GM21576 (cell line): Measurements from ENCODE around the gene PDHX.

Experiments used
- ATAC-seq: cut with Tn5 transposase; IDR thresholded peaks from one replicate; pipeline ENCODE4 v1.9.1; 2021; ENCODE audit warnings: mild to moderate bottlenecking, moderate library complexity; ENCODE audit not compliant: unreplicated experiment

Gene PDHX

GRCh38 chr11:35042913-35043312 is 126.5 kb downstream of the PDHX start:
- ATAC-seq, result no peak

DNA sequence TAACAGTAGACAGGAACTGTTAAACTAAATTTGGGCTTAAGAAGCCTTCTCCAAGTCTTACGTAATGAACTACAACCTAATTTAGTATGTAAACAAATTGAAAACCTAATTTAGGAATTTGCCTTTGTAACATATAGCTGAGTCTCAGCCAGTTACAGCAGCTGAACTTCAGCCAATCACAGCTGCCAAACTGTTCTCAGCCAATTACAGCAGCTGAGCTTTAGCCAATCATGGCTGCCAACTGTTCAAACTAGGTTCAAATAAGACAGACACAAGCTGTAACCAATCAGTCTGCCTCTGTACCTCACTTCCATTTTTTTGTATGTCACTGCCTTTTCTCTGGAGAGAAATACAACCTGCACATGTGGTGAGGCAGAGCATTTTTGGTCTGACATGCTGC is 127.5 kb downstream of the PDHX start:
- no peak for ATAC-seq

DNA sequence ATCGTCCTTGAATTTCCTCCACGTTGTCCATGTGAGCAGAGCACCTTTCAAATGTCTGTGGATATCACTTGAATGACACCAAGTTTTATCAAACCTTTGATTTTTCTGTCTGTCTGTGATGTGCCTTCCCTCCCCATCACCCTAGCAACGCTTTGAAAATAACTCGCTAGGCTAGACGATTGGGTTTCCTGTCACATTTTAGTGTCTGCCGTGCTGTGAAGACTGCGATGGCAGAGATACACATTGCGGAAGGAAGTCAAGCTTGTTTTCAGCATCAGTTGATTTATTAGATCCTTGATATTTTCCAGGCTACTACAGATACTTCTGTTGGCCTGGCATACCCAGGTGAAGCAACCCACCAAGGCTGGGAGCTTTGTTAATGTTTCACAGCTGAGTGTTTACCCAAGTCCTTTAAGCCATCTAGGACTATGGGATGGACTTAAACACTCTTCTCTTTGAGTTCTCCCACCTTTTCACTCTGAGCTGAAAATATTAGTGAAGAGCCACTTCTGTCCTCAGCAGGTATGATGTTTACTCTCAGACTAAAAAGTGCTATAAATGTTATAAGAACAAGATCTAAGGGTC is 128.9 kb downstream of the PDHX start:
- ATAC-seq, result no peak
